BJ (cell line): Measurements from ENCODE around the gene MSANTD3. TPM values are rescaled to one million over a fixed set of nuclear protein-coding genes. Genes with fewer than 3 reads are reported as not detected.
"Not testable (repeated sequence)": the region's sequence is repeated elsewhere in the genome, so short reads cannot be mapped to it uniquely, and the experiment has no call there.

ENCODE experiments used
- CTCF ChIA-PET: fragments of 350-600 bp; formaldehyde crosslinking; extraction: SDS; loops from one replicate; lab custom pipeline; 2021; ENCODE audit warnings: antibody characterized with exemption, inconsistent platforms; lab: Yijun Ruan, JAX
- POLR2A ChIA-PET: fragments of 300-600 bp; sonication (Branson Sonifier 250); formaldehyde crosslinking; extraction: SDS; loops from one replicate; lab custom pipeline; 2021; ENCODE audit warnings: antibody characterized with exemption; lab: Charles Lee
- DNase-seq: peaks from one replicate; pipeline ENCODE4 v3.0.0-alpha.2; 2011; ENCODE audit warnings: low read depth
- H3K27me3 ChIP-seq: 2 replicates; pipeline ENCODE4 v1.6.0; 2011; ENCODE audit warnings: low read length; ENCODE audit not compliant: control insufficient read depth, insufficient read depth
- H3K36me3 ChIP-seq: 2 replicates; pipeline ENCODE4 v1.5.1; 2011; ENCODE audit warnings: low read length; ENCODE audit not compliant: control insufficient read depth, insufficient read depth
- H3K4me3 ChIP-seq: 2 replicates; pipeline ENCODE4 v1.5.1; 2011; ENCODE audit warnings: low read depth, mild to moderate bottlenecking, control low read depth, low read length
- polyA plus RNA-seq: library from polyadenylated mRNA; depleted of rRNA; stranded (reverse); fragments of >200 nt; gene quantifications from 2 replicates; pipeline ENCODE4 v1.2.3, GENCODE V29; 2011
- TF ChIP-seq, protein P1 (sequence below): IDR thresholded peaks from 2 replicates; pipeline ENCODE4 v1.5.1; 2011; ENCODE audit warnings: low read depth, mild to moderate bottlenecking, control low read depth, inconsistent platforms, low read length, moderate library complexity; ENCODE audit not compliant: insufficient read depth

The MSANTD3 gene
- polyA plus RNA-seq, 1 experiment = 34.5 TPM

DNA sequence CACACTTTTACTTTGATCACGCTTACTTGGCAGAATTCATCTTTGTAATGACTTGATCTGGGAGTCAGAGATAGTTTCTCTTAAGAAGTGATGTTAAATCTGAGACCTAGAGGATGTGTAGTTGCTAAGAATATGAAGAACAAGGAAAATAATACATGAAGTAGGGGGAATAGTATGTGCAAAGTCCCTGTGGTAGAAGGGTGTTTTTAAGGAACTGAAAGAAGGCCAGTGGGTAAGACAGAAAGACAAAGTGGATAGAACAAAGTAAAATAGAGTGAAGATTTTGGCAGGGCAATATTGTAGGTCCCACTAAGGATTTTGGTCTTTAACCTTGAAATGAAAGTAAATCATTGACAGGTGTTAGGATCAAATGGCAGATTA lies 17.8 kb upstream of the MSANTD3 start:
- no peak for DNase-seq
- H3K36me3 ChIP-seq = no peaks in the 10 kb centered on the region
- TF ChIP-seq, protein P1, sequence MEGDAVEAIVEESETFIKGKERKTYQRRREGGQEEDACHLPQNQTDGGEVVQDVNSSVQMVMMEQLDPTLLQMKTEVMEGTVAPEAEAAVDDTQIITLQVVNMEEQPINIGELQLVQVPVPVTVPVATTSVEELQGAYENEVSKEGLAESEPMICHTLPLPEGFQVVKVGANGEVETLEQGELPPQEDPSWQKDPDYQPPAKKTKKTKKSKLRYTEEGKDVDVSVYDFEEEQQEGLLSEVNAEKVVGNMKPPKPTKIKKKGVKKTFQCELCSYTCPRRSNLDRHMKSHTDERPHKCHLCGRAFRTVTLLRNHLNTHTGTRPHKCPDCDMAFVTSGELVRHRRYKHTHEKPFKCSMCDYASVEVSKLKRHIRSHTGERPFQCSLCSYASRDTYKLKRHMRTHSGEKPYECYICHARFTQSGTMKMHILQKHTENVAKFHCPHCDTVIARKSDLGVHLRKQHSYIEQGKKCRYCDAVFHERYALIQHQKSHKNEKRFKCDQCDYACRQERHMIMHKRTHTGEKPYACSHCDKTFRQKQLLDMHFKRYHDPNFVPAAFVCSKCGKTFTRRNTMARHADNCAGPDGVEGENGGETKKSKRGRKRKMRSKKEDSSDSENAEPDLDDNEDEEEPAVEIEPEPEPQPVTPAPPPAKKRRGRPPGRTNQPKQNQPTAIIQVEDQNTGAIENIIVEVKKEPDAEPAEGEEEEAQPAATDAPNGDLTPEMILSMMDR = no peak
- CTCF ChIA-PET = interaction anchor here (1.4 kb wide), 1 partner anchor 9 kb away, joined by 3 read pairs; no protein-coding TSS in a partner anchor
- POLR2A ChIA-PET = no interaction called here
- H3K27me3 ChIP-seq = no peaks in the 10 kb centered on the region
- no peak overlapping the region for H3K4me3 ChIP-seq

DNA sequence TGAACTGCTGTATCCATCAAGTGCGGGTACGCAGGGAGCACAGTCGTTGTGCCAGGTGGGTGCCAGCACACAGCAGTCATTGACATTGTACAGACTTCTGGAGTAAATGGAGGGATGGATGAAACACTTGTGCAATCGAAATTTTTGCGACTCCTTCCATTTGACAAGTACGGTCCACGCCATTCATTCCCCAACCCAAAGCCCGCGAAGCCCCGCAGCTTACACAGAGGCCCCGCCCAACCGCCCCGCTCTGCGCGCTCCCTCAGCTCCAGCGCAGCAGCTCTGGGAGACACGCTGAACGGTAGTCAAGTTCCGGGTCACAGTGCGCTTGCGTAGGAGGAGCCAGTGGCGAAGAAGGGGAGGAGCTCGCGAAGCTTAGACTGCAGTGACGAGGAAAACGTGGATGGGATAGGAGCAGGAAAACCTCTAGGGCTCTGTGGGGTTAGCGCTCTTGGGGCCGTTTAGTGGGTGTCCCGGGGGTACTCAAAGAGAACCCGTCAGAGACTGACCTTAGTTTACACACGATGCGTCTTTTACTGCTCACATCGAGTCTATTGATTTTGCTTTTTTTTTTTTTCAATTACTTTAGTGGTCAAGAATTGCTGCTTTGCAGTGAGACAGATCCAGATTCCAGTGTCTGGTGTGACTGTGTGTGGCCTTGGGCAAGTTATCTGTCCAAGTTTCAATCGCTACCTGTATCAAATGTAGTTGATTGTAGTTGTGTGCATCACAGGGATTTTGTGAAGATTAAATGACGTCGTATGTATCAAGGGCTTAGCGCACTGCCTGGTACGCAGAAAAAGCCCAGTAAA lies 15.3 kb upstream of the MSANTD3 start:
- DNase-seq = peak; percentile 50
- CTCF ChIA-PET = interaction anchor here (1.5 kb wide), 1 partner anchor 15 kb away, joined by 3 read pairs; no protein-coding TSS in a partner anchor
- TF ChIP-seq, protein P1 = no peak
- no peaks in the 10 kb centered on the region for H3K27me3 ChIP-seq
- H3K36me3 ChIP-seq = no peaks in the 10 kb centered on the region
- peak overlapping the region; percentile 56 for H3K4me3 ChIP-seq
- POLR2A ChIA-PET = interaction anchor here (0.6 kb wide), 1 partner anchor 12 kb away, joined by 3 read pairs; no protein-coding TSS in a partner anchor

DNA sequence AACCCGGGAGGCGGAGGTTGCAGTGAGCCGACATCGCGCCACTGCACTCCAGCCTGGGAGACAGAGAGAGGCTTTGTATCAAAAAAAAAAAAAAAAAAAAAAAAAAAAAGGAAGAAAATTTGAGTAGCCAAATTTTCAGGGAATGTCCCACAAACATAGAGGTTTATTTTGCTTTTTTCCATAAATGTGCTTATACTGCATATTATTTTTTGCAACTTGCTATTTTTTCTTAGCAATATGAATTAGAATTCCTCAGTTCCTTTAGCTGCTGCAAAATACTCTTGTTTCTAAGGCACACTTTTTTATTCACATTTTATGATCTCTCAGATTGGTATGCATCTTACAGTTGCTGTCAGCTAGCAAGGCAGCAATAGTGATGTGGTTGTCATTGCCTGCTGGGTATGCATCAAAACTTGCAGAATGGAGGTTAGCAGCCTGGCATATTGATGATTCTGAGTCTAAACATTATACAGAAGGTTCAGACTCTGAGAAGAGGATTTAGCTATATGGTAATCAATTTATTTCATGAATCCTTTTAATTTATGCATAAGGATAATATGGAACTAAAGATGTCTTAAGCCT lies 13.0 kb upstream of the MSANTD3 start:
- TF ChIP-seq, protein P1 = no peak
- Histone ChIP-seq H3K36me3 (no peaks in the 10 kb centered on the region), H3K27me3 (no peaks in the 10 kb centered on the region), H3K4me3 (no peak overlapping the region)
- ChIA-PET POLR2A (no interaction called here), CTCF (interaction anchor here (0.6 to 1.7 kb wide), 3 partner anchors 9 to 1631 kb away, joined by 3 to 4 read pairs (median 3); no protein-coding TSS in a partner anchor)
- DNase-seq = no peak

DNA sequence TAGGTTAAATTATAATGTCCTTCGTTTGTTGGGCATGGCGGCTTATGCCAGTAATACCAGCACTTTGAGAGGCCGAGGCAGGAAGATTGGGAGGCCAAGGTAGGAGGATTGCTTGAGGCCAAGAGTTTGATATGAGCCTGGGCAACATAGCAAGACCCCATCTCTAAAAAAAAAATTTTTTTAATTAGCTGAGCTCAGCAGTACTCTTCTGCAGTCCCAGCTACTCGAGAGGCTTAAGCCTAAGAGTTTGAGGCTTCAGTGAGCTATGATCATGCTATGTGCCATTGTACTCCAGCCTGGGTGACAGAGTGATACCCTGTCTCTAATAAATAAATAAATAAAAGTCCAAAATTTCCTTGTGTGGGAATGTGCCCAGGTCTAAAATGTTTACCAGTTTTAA lies 9.1 kb upstream of the MSANTD3 start:
- ChIA-PET POLR2A (no interaction called here), CTCF (no interaction called here)
- DNase-seq = no peak
- no peaks in the 10 kb centered on the region for H3K27me3 ChIP-seq
- TF ChIP-seq, protein P1 = no peak
- H3K36me3 ChIP-seq = no peaks in the 10 kb centered on the region
- H3K4me3 ChIP-seq = no peak overlapping the region

DNA sequence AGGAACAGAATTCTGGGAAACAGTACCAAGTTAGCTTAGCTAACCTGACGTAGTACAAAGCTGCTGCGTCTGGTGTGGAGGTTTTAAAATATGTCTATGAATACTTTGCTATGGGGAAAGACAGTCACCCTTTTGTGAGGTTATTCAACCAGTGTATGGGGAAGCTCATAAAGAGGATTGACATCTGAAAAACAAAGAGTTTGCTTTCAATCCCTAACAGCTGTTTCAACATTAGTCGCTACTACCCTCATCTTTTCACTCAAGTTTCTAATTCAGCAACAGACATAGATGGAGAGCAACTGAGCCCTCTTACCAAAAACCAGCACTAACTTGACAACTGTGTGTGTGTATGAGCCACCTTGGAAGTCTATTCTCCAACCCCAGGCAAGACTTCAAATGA lies 7.8 kb upstream of the MSANTD3 start:
- no peak for DNase-seq
- Histone ChIP-seq H3K4me3 (no peak overlapping the region), H3K27me3 (no peaks in the 10 kb centered on the region), H3K36me3 (no peaks in the 10 kb centered on the region)
- ChIA-PET POLR2A (no interaction called here), CTCF (no interaction called here)
- TF ChIP-seq, protein P1 = no peak

DNA sequence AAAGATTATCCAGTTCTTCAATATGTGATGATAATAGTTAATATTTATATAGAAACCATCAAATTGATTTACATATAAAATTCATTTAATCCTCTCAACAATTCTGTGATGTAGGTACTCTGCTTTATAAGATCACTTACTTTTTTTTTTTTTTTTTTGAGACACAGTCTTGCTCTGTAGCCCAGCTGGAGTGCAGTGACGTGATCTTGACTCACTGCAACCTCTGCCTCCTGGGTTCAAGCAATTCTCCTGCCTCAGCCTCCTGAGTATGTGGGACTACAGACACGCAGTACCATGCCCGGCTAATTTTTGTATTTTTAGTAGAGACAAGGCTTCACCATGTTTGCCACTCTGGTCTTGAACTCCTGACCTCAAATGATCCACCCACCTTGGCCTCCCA lies 5.8 kb upstream of the MSANTD3 start:
- CTCF ChIA-PET = interaction anchor here (0.6 kb wide), 1 partner anchor 197 kb away, joined by 3 read pairs; no protein-coding TSS in a partner anchor
- H3K36me3 ChIP-seq, DNase-seq, H3K4me3 ChIP-seq, POLR2A ChIA-PET, H3K27me3 ChIP-seq: not testable (repeated sequence)
